ENCODE results near the gene KCNG3.
"Not testable (repeated sequence)": the region's sequence is repeated elsewhere in the genome, so short reads cannot be mapped to it uniquely, and the experiment has no call there.

KCNG3 gene

GRCh38 chr2:42429352-42429751 lies 64.4 kb downstream of the KCNG3 start:
- DNase-seq (ENCODE audit: low spot score) = no peak

DNA sequence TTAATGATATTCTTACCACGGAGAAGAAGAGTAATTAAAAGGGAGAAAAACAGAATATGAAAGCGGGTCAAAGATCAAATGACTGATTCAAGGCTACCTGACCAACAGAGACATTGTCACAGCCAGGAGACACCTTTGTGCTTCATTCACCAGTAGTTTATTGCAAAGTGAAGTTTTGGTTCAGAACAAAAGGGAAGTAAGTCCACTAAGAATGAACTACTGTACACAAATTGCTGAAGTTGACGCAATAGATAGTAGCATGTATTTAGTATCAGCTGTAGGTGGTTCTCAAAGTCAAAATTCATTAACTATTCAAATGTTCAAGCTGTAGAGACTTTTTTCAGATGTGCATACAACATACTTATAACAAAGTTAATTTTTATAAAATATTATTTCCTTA lies 68.1 kb downstream of the KCNG3 start:
- no peak for DNase-seq (ENCODE audit: low spot score)

DNA sequence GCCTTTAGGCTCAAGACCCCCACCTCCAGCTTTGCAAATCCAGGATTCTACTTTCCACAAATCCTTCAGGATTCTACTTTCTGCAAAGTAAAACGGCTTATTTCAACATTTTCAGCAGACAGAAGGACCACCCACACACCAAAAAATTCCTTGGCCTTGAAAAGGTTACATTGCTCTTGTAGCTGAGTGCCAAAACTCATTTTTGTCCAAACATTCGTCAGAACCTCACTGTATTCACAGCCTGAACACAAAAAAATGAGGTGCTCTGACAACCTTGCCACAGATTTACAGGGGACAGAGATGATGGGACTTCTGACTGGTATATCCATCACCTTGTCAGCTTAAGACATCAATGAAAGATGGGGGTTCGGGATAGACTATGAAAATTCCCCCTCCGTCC lies 69.7 kb downstream of the KCNG3 start:
- DNase-seq (ENCODE audit: low spot score) = no peak

DNA sequence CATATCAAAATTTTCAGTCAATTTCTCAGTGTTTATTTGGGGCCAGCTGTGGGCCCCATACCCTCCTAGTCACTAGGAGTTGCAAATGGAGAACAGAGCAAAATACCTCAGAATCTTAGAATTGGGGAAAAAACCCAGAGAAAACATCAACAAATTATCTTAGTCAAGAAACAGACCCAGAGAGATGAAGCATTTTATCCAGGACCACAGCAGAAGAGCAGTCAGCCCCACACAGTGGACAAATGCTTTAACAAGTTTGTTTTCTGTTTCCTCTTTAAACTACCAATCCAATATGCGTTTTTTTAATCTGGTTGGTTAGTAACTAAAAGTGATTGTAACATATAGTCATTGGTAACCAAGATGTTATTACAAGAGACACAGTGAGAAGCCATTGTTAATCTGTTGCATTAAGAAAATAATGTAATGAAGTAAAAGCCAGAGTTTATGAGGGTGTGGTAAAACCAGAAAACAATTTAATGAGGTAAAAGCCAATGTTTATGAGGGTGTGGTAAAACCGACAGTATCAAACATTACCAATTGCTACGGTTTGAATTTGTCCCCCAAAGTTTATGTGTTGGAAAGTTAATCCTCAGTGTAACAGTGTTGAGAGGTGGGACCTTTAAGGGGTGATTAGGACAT lies 72.1 kb downstream of the KCNG3 start:
- no peak for DNase-seq (ENCODE audit: low spot score)

GRCh38 chr2:42421157-42421485 lies 72.7 kb downstream of the KCNG3 start:
- no peak for DNase-seq (ENCODE audit: low spot score)

GRCh38 chr2:42414648-42415047 lies 79.1 kb downstream of the KCNG3 start:
- DNase-seq (ENCODE audit: low spot score) = no peak

GRCh38 chr2:42414158-42414557 lies 79.6 kb downstream of the KCNG3 start:
- no peak for DNase-seq (ENCODE audit: low spot score)

GRCh38 chr2:42410742-42411514 lies 82.9 kb downstream of the KCNG3 start:
- no peak for DNase-seq (ENCODE audit: low spot score)

DNA sequence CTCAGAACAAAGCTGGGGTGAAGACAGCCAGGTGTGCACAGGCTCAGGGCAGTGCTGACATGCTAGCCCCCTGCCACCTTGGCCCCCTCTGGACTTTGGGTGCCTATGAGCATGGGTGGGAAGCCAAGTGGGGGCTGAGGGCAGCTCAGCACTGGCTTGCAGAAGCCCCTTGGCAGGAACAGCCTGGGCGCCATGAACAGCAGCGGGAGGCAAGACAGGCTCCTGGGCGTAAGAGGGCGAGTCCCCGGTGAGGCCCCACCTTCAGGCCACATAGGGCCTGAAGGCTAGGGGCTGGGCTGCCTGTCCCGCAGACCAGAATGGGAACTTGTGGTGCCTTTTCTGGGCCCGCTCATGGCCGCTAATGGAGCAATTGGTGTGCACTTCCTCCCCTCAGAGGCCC lies 85.8 kb downstream of the KCNG3 start:
- no peak for DNase-seq (ENCODE audit: low spot score)

DNA sequence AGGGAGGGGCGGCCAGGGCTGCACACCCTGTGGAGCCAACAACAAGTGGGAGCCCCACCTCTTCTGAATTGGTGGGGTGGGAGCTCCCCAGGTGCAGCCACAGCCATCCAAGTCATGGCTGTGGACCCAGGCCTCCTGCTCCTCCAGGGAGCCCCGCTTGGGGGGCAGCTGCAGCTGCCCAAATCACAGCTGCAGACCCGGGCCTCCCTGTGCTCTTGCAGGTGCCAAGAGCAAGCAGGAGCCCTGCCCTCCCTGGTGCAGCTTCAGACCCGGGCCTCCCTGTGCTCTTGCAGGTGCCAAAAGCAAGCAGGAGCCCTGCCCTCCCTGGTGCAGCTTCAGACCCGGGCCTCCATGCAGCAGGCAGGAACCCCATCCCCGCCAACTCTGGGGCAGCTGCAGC lies 86.3 kb downstream of the KCNG3 start:
- DNase-seq (ENCODE audit: low spot score) = no peak

DNA sequence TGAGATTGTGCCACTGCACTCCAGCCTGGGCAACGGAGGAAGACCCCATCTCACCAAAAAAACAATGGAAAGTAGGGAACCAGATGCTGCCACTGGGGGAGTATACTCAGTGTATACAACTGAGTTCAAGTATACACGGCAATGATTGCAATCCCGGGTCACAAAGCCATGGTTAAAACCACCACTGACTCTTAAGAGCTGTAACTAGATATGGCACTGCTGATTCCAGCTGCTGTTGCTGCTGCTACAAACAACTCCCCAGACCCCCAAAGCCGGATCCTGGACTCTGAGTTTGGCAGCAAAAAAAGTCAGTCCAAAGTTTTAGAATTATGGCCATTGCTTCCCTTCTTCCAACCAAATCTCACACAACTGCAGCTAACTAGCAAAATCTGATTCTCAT lies 89.1 kb downstream of the KCNG3 start:
- no peak for DNase-seq (ENCODE audit: low spot score)

- DNase-seq (ENCODE audit: low spot score) = no peak
These were observed 92.0 kb downstream of the KCNG3 start for GRCh38 chr2:42401773-42402172.

- DNase-seq (ENCODE audit: low spot score) = not testable (repeated sequence)
These were observed 95.7 kb downstream of the KCNG3 start for GRCh38 chr2:42398052-42398451.

GRCh38 chr2:42393320-42393719 lies 100.5 kb downstream of the KCNG3 start:
- DNase-seq (ENCODE audit: low spot score) = not testable (repeated sequence)

DNA sequence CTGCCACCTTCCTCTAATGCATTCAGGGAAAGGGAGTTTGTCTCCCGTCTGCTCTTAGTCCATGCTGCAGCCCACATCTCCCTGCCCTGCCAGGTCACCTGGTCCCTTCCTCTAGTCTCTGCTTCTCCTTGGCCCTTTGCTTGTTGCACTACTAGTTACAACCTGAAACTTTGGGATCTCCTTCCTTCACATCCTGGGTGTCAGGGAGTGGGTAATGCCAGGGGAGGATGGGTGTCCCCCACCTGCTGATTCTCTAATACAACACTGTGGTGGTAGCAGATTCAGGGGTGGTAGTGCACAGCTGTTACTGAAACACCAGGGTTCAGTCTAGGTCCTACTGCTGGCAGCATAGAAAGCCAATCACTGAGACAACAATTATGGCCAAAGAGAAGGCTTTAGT lies 101.6 kb downstream of the KCNG3 start:
- DNase-seq (ENCODE audit: low spot score) = no peak
